Thymus (tissue), 11 donors: ENCODE results near the gene NDUFA5. TPM values are rescaled to one million over a fixed set of nuclear protein-coding genes. Genes with fewer than 3 reads are reported as not detected.
"Not testable (repeated sequence)": the region's sequence is repeated elsewhere in the genome, so short reads cannot be mapped to it uniquely, and the experiment has no call there.

ENCODE experiments used
- DNase-seq, 9 donors: peaks; one replicate each; pipeline ENCODE4 v3.0.0-alpha.2; 2013; ENCODE audit warnings: low spot score in 9 of 9, low read depth in 6 of 9, missing footprints in 1 of 9
- H3K27ac ChIP-seq, 2 donors: one replicate each; pipeline ENCODE4 v1.5.1; 2013; ENCODE audit warnings: control low read depth in 1 of 2, low read depth in 1 of 2, low read length in 1 of 2, mild to moderate bottlenecking in 1 of 2, moderate library complexity in 1 of 2
- H3K27me3 ChIP-seq, 2 donors: one replicate each; pipeline ENCODE4 v1.5.1; 2013; ENCODE audit warnings: low read length in 1 of 2; ENCODE audit not compliant: control insufficient read depth in 2 of 2, insufficient read depth in 1 of 2
- H3K36me3 ChIP-seq, 2 donors: one replicate each; pipeline ENCODE4 v1.5.1; 2013; ENCODE audit warnings: low read length in 1 of 2, mild to moderate bottlenecking in 1 of 2, moderate library complexity in 1 of 2; ENCODE audit not compliant: control insufficient read depth in 2 of 2, insufficient read depth in 2 of 2
- H3K4me1 ChIP-seq, 2 donors: one replicate each; pipeline ENCODE4 v1.5.1; 2013; ENCODE audit warnings: low read length in 2 of 2; ENCODE audit not compliant: control insufficient read depth in 2 of 2, insufficient read depth in 2 of 2
- H3K4me3 ChIP-seq, 2 donors: one replicate each; pipeline ENCODE4 v1.5.1; 2013; ENCODE audit warnings: low read length in 2 of 2, control low read depth in 1 of 2, mild to moderate bottlenecking in 1 of 2
- H3K9me3 ChIP-seq, 2 donors: one replicate each; pipeline ENCODE4 v1.5.1; 2013; ENCODE audit warnings: low read length in 1 of 2, mild to moderate bottlenecking in 1 of 2; ENCODE audit not compliant: control insufficient read depth in 2 of 2, insufficient read depth in 1 of 2
- WGBS: extraction: QIAGEN DNeasy Blood & Tissue Kit; methylation state at CpG from one replicate; pipeline ENCODE4 v1.1.7; 2013; 5-methylcytosine and 5-hydroxymethylcytosine counted together
- polyA plus RNA-seq: library from polyadenylated mRNA; stranded (reverse); fragments of 200-250 nt; gene quantifications from one replicate; pipeline ENCODE4 v1.2.3, GENCODE V29; 2013
- total RNA-seq: library from RNA; stranded (reverse); fragments of 120-200 nt; gene quantifications from one replicate; pipeline ENCODE4 v1.2.4, GENCODE V29; 2013
- donor health status: healthy.

The NDUFA5 gene
- total and polyA plus RNA-seq, 2 donors, result 73.5 to 146 TPM

DNA sequence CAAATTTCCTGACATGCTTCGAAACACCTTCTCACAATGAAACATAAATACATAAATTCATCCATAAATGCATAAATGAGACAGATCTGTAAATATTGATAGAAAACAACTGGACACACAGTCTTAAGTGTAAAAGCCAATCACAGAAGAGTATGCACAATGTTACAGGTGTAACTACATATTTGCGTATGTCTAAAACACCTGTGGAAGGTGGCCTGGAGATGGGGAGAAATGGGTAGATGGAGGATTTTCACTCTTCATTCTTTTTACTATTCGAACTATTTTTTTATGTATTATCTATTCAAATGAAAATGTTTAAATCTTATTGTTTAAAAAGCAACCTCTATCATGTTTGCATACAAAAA, 24.1 kb downstream of the NDUFA5 start:
- Histone ChIP-seq H3K9me3 (no peaks in the 10 kb centered on the region), H3K27ac (no peak overlapping the region), H3K4me3 (no peak overlapping the region), H3K36me3 (no peaks in the 10 kb centered on the region), H3K4me1 (peaks cover 5 to 10% of the 10 kb centered on the region in 2 donors), H3K27me3 (peaks cover 14 to 34% of the 10 kb centered on the region in 2 donors)
- DNase-seq, result no peak
- 84% methylated on average over 3 of the region's 3 CpGs for WGBS

GRCh38 chr7:123532788-123533552, 24.6 kb downstream of the NDUFA5 start:
- not testable (repeated sequence) for H3K9me3 ChIP-seq, H3K36me3 ChIP-seq, H3K27ac ChIP-seq, H3K4me3 ChIP-seq
- Histone ChIP-seq H3K4me1 (peaks cover 5 to 10% of the 10 kb centered on the region in 2 donors), H3K27me3 (peaks cover 14 to 34% of the 10 kb centered on the region in 2 donors)
- WGBS, result 3% methylated on average over 31 of the region's 33 CpGs
- peak in 1 of 9 donors; percentile 20 for DNase-seq

DNA sequence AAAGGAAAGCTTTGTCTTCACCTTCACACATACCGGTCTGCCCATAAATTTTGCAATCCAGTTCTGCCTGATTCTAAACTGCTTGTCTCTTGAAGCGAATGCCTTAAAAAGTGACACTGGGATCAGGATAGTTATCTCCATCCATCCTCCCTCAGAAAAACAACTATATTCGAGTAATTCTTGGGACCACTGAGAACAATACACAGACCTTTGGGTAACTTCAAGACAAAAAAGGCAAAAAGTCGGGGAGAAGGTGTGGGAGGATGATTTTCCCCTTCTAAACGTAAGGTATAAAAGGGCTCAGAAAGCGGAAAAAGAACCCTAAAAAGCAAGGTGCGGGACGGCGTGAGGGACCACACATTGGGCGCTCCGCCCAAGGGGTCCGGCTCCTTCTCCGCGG, 25.3 kb downstream of the NDUFA5 start:
- not testable (repeated sequence) for H3K9me3 ChIP-seq, H3K36me3 ChIP-seq, DNase-seq, H3K27ac ChIP-seq, H3K4me3 ChIP-seq
- Histone ChIP-seq H3K27me3 (peaks cover 14 to 34% of the 10 kb centered on the region in 2 donors), H3K4me1 (peaks cover 5 to 10% of the 10 kb centered on the region in 2 donors)
- WGBS, result 20% methylated on average over 5 of the region's 14 CpGs

DNA sequence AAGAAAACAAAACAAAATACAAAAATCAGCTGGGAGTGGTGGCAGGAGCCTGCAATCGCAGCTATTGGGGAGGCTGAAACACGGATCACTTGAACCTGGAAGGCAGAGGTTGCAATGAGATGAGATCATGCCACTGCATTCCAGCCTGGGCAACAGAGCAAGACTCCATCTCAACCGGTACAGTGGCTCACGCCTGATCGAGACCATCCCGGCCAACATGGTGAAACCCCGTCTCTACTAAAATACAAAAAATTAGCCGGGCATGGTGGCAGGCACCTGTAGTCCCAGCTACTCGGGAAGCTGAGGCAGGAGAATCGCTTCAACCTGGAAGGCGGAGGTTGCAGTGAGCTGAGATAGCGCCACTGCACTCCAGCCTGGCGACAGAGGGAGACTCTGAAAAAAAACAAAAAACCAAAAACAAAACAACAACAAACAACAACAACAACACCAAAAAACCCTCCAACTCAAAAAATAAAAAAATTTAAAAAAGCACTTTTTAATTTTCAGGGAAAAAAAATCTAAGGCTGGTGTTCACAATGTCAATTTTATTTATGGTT, 27.5 kb downstream of the NDUFA5 start:
- WGBS, result 96% methylated on average over 13 of the region's 13 CpGs
- not testable (repeated sequence) for H3K36me3 ChIP-seq, DNase-seq, H3K9me3 ChIP-seq, H3K27ac ChIP-seq, H3K4me3 ChIP-seq, H3K4me1 ChIP-seq
- peaks cover 14 to 34% of the 10 kb centered on the region in 2 donors for H3K27me3 ChIP-seq

GRCh38 chr7:123528265-123528664, 29.4 kb downstream of the NDUFA5 start:
- Histone ChIP-seq H3K27me3 (peaks cover 5 to 21% of the 10 kb centered on the region in 2 donors), H3K9me3 (no peaks in the 10 kb centered on the region), H3K4me3 (no peak overlapping the region), H3K36me3 (no peaks in the 10 kb centered on the region), H3K27ac (no peak overlapping the region), H3K4me1 (no peaks in the 10 kb centered on the region)
- WGBS, result 97% methylated on average over 5 of the region's 5 CpGs
- no peak for DNase-seq

DNA sequence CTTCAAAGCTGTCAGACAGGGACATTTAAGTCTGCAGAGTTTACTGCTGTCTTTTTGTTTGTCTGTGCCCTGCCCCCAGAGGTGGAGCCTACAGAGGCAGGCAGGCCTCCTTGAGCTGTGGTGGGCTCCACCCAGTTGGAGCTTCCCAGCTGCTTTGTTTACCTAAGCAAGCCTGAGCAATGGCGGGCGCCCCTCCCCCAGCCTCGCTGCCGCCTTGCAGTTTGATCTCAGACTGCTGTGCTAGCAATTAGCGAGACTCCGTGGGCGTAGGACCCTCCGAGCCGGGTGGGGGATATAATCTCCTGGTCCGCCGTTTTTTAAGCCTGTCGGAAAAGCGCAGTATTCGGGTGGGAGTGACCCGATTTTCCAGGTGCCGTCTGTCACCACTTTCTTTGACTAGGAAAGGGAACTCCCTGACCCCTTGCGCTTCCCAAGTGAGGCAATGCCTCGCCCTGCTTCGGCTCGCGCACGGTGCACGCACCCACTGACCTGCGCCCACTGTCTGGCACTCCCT, 29.8 kb downstream of the NDUFA5 start:
- H3K36me3 ChIP-seq, H3K9me3 ChIP-seq, DNase-seq, H3K4me3 ChIP-seq, H3K4me1 ChIP-seq, H3K27ac ChIP-seq: not testable (repeated sequence)
- H3K27me3 ChIP-seq, result peaks cover 5 to 16% of the 10 kb centered on the region in 2 donors
- WGBS, result 95% methylated on average over 18 of the region's 24 CpGs

GRCh38 chr7:123526533-123526932, 31.1 kb downstream of the NDUFA5 start:
- not testable (repeated sequence) for H3K27me3 ChIP-seq, H3K4me3 ChIP-seq, DNase-seq, H3K36me3 ChIP-seq, H3K9me3 ChIP-seq, H3K4me1 ChIP-seq, H3K27ac ChIP-seq
- WGBS, result 97% methylated on average over 6 of the region's 7 CpGs

- H3K36me3 ChIP-seq, result no peaks in the 10 kb centered on the region
- WGBS, result 79% methylated on average over 2 of the region's 2 CpGs
Observed at GRCh38 chr7:123522066-123522465, 35.6 kb downstream of the NDUFA5 start.

GRCh38 chr7:123505221-123505620, 52.4 kb downstream of the NDUFA5 start:
- Histone ChIP-seq H3K9me3 (no peaks in the 10 kb centered on the region), H3K4me1 (no peaks in the 10 kb centered on the region), H3K4me3 (no peak overlapping the region), H3K36me3 (no peaks in the 10 kb centered on the region), H3K27me3 (no peaks in the 10 kb centered on the region), H3K27ac (no peak overlapping the region)
- DNase-seq, result no peak
- WGBS, result 96% methylated on average over 2 of the region's 2 CpGs

More at GRCh38 chr7:123522066-123522465, 35.6 kb downstream of the NDUFA5 start:
- Histone ChIP-seq H3K27ac (no peak overlapping the region), H3K27me3 (no peaks in the 10 kb centered on the region), H3K9me3 (no peaks in the 10 kb centered on the region), H3K4me1 (no peaks in the 10 kb centered on the region), H3K4me3 (no peak overlapping the region)
- DNase-seq, result no peak
